ENCODE measurements around the gene PCK2. TPM values are rescaled to one million over a fixed set of nuclear protein-coding genes. Genes with fewer than 3 reads are reported as not detected.
A peak's percentile ranks its signal among the peaks of the same experiment; 100 is the strongest.

The PCK2 gene
- total RNA-seq, 1 experiment from 2014 or later: 48.9 TPM

- Histone ChIP-seq H4K8ac (replicated peaks; ENCODE audit: insufficient read length, low read depth, low read length) (no peak overlapping the region), H2AK5ac (ENCODE audit: insufficient read length, low read length) (no peak overlapping the region), H2BK5ac (ENCODE audit: insufficient read length, low read length) (no peak overlapping the region), H3K14ac (ENCODE audit: insufficient read depth, low read length) (no peak overlapping the region; the same call in 1 of the 2 replicates), H3K4ac (ENCODE audit: low read depth, low read length) (no peak overlapping the region), H3K23me2 (ENCODE audit: insufficient read length, low read depth, low read length, poor library complexity, severe bottlenecking) (peaks cover 4% of the 10 kb centered on the region), H2BK15ac (ENCODE audit: low read depth, low read length) (no peak overlapping the region), H4K5ac (ENCODE audit: insufficient read length, low read depth, low read length) (no peak overlapping the region), H4K91ac (ENCODE audit: insufficient read length, low read depth, low read length) (no peak overlapping the region), H3K27ac (ENCODE audit: insufficient read length, low read depth, low read length) (no peak overlapping the region), H3K79me2 (ENCODE audit: insufficient read depth, low read length) (no peaks in the 10 kb centered on the region), H3K18ac (ENCODE audit: insufficient read length, low read depth, low read length) (no peak overlapping the region), H3K4me2 (ENCODE audit: insufficient read depth, insufficient read length, low read length) (no peak overlapping the region), H2BK20ac (ENCODE audit: low read depth, low read length, poor library complexity, severe bottlenecking) (no peak overlapping the region), H3K27me3 (ENCODE audit: insufficient read depth, low read length) (no peaks in the 10 kb centered on the region), H3K9ac (ENCODE audit: extremely low read depth, insufficient read length, low read length) (no peak overlapping the region), H3K4me1 (ENCODE audit: insufficient read depth, low read length) (no peaks in the 10 kb centered on the region), H3T11ph (ENCODE audit: low read length) (no peak overlapping the region), H2BK120ac (ENCODE audit: low read depth, low read length, poor library complexity, severe bottlenecking) (no peak overlapping the region), H3K79me1 (ENCODE audit: insufficient read depth, low read depth, low read length, poor library complexity, severe bottlenecking) (no peaks in the 10 kb centered on the region), H3K9me3 (ENCODE audit: control insufficient read depth, low read depth, low read length) (no peaks in the 10 kb centered on the region), H3K56ac (ENCODE audit: insufficient read length, low read depth, low read length) (no peak overlapping the region), H2AFZ (ENCODE audit: low read length) (no peak overlapping the region), H4K20me1 (ENCODE audit: control insufficient read depth, insufficient read depth, insufficient read length) (peaks cover 2% of the 10 kb centered on the region), H2BK12ac (ENCODE audit: insufficient read length, low read depth, low read length) (no peak overlapping the region), H3K23ac (ENCODE audit: insufficient read length, low read depth, low read length) (no peak overlapping the region)
- no peak overlapping the region for H3K4me3 Mint-ChIP-seq
- no CpG with 5 or more reads among the region's 8 CpGs for WGBS (ENCODE audit: extremely low coverage, insufficient read length, low lambda C conversion rate)
- no peak for TF ChIP-seq CTCF (conservative IDR thresholded peaks at IDR 0.05)
- H3K9me3 Mint-ChIP-seq: no peaks in the 10 kb centered on the region
- H3K27ac Mint-ChIP-seq: peak overlapping the region in 1 of 3 experiments; percentile 79; a peak in 1 of 7 replicates
- H3K4me1 Mint-ChIP-seq: peaks cover 9 to 15% of the 10 kb centered on the region in 2 experiments
- H3K36me3 Mint-ChIP-seq (ENCODE audit: insufficient read depth in 1 of 3, low read depth in 3 of 3): peaks cover 3 to 9% (median 7%) of the 10 kb centered on the region in 3 experiments; a peak in 6 of 7 replicates
- DNase-seq: no peak
- H3K27me3 Mint-ChIP-seq (ENCODE audit: low read depth): peaks cover 3% of the 10 kb centered on the region
Observed at GRCh38 chr14:24056800-24057184, 37.3 kb upstream of the PCK2 start.

Data from H9 (cell line).